Dermis microvascular lymphatic vessel endothelial cell (primary cell): ENCODE measurements around the gene RNF227. TPM values are rescaled to one million over a fixed set of nuclear protein-coding genes. Genes with fewer than 3 reads are reported as not detected.
"Not testable (repeated sequence)": the region's sequence is repeated elsewhere in the genome, so short reads cannot be mapped to it uniquely, and the experiment has no call there.

ENCODE experiments used
- DNase-seq, 2 donors: peaks; one replicate each; pipeline versions ENCODE4 v3.0.0 to v3.0.0-alpha.2; 2010; ENCODE audit warnings: low read depth in 2 of 2
- total RNA-seq: library from RNA; depleted of rRNA; stranded (reverse); fragments of >200 nt; gene quantifications from 2 replicates; pipeline ENCODE4 v1.2.1, GENCODE V29; 2014

RNF227 gene
- 0.51 and 0.76 TPM in 2 replicates for total RNA-seq

GRCh38 chr17:7915611-7916384 lies at the start of gene RNF227:
Gene RNF227, minus strand, starts transcription at chr17:7916289. Its CDS starts 94 bp downstream, at chr17:7916195.
- DNase-seq = peak; percentile 30 to 94

- no peak for DNase-seq
Measured at GRCh38 chr17:7961421-7961820, 45.3 kb upstream of the RNF227 start.

GRCh38 chr17:7959503-7960253 lies 43.6 kb upstream of the RNF227 start:
- DNase-seq = no peak

DNA sequence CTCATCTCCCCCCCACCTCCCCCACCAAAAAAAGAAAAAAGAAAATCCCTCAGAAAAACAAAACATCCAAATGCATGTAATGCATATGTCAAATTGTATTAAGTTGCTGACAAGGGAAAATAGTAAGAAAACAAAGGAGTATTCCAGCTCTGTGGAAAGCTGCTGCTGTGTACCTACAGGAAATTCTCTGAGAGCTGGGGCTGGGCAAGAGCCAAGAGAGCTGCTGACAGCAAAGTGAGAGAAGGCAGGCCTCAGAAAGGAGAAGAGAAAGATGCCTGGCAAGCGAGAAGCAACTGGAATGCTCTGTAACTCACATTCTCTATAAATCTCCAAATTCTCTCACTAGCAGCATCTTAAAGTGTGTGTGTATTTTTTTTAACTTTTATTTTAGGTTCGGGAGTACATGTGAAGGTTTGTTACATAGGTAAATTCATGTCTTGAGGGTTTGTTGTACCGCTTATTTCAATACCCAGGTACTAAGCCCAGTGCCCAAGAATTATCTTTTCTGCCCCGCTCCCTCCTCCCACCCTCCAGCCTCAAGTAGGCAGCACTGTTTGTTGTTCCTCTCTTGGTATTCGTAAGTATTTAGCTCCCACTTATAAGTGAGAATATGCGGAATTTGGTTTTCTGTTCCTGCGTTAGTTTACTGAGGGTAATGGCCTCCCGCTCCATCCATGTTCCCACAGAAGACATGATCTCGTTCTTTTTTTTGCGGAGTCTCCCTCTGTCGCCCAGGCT lies 40.3 kb upstream of the RNF227 start:
- DNase-seq = peak in 1 of 2 donors; percentile 26

DNA sequence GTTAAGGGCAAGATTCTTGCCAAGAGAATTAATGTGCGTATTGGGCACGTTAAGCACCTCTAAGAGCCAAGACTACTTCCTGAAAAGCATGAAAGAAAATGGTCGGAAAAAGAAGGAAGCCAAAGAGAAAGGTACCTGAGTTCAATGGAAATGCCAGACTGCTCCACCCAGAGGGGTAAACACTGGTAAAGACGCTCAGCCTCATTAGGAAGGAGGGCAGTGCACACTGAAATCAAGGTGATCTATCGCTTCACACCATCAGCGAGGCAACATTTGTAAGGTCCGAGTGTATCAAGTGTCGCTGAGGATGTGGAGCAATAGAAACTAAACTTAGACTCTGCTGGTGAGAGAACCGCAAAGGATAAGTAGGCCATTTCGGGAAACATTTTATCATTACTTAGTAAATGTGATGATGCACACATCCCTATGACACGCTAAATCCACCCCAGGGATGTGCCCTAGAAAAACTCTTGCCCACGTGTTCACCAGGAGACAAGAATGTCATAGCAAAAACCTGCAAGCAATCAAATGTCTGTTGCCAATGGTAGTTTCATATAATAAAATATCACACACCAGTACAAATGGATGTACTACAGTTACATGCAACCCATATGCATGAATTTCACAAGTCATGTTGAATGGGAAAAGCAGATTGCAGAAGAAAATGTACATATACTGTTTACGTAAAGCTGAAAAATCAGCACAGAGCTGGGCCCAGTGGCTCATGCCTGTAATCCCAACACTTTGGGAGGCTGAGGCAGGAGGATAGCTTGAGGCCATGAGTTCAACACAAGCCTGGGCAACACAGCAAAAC lies 39.5 kb upstream of the RNF227 start:
- DNase-seq = no peak

DNA sequence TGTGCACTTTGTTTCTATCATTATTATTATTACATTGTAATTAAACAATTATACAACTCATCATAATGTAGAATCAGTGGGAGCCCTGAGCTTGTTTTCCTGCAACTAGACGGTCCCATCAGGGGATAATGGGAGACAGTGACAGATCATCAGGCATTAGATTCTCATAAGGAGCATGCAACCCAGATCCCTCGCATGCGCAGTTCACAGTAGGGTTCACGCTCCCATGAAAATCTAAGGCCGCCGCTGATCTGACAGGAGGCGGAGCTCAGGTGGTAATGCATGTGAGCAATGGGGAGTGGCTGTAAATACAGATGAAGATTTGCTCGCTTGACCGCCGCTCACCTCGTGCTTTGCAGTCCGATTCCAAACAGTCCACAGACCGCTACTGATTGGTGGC lies 37.2 kb upstream of the RNF227 start:
- not testable (repeated sequence) for DNase-seq

GRCh38 chr17:7951143-7951792 lies 35.2 kb upstream of the RNF227 start:
- DNase-seq = no peak

DNA sequence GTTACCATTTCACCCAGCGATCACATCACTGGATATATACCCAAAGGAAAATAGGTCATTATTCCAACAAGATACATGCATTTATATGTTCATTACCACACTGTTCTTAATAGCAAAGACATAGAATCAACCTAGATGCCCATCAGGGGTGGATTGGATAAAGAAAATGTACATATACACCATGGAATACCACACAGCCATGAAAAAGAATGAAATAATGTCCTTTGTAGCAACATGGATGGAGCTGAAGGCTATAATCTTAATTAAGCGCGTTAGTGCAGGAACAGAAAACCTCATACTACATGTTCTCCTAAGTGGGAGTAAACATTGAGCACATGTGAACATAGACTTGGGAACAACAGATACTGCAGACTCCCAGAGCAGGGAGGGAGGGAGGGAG lies 34.5 kb upstream of the RNF227 start:
- no peak for DNase-seq

DNA sequence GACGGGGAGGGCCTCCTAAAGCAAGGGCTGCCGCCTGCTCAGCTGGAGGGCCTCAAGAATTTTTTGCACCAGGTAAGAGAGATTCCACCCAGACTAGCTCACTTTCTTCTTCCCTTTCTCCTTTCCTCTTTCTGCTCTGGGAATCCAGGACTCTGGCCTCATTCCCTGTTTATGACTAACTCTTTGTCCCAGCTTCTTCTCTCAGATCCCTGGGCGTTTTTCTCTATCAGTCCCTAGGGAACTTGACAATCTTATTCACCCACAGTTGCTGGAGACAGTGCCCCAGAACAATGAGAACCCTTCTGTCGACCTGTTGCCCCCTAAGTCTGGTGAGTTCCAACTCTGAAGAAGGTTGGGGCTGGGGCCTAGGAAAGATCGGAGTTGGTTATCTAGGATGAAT lies 31.6 kb upstream of the RNF227 start:
- DNase-seq = no peak

- DNase-seq = no peak
Measured at GRCh38 chr17:7946441-7946840, 30.4 kb upstream of the RNF227 start.

DNA sequence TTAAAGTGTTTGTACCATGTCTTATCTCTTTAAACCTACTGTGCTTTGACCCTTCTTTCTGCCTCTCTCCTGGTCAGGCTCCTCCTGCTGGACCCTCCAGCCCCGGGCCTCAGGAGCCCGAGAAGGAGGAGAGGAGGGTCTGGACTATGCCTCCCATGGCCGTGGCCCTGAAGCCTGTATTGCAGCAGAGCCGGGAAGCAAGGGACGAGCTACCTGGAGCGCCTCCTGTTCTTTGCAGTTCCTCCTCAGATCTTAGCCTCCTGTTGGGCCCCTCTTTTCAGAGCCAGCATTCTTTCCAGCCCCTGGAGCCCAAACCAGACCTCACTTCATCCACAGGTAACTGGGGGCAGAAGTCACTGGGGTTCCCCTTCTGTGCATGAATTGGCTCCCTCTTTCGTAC lies 29.6 kb upstream of the RNF227 start:
- DNase-seq = no peak

GRCh38 chr17:7944326-7944725 lies 28.2 kb upstream of the RNF227 start:
- no peak for DNase-seq

- DNase-seq = no peak
Measured at GRCh38 chr17:7943291-7943690, 27.2 kb upstream of the RNF227 start.

- DNase-seq = no peak
Measured at GRCh38 chr17:7940743-7941142, 24.7 kb upstream of the RNF227 start.

GRCh38 chr17:7940034-7940433 lies 23.9 kb upstream of the RNF227 start:
- no peak for DNase-seq

DNA sequence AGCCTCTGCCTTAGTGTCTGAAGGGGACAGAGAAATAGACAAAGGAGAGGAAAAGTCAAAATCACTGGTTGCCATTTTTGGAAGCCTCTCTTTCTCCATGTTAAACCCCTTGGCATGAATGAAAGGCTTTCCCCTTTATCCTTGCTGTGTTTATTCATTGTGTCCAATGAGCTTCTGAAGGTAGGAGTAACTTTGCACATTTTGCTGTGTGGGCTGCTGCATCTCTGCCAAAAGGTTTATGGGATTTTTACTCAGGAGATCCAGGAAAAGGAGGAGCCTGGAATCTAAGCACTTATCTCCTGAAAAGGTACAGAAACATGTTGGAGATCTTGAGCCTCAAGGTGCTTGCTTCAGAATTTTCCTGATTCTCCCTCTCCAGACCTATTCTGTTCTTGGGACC lies 19.8 kb upstream of the RNF227 start:
- no peak for DNase-seq

DNA sequence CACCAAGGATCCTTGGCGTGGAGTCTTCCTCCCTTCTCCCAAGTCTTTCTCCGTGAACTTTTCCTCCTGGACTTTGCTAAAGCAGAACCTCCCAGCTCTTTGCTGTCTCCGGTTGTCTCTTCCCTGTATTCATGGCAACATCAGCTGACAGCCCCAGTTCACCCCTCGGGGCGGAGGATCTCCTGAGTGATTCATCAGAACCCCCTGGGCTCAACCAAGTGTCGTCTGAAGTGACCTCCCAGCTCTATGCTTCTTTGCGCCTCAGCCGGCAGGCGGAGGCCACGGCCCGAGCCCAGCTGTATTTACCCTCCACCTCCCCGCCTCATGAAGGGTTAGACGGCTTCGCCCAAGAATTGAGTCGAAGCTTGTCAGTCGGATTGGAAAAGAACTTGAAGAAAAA lies 16.9 kb upstream of the RNF227 start:
- DNase-seq = peak in 1 of 2 donors; percentile 63

DNA sequence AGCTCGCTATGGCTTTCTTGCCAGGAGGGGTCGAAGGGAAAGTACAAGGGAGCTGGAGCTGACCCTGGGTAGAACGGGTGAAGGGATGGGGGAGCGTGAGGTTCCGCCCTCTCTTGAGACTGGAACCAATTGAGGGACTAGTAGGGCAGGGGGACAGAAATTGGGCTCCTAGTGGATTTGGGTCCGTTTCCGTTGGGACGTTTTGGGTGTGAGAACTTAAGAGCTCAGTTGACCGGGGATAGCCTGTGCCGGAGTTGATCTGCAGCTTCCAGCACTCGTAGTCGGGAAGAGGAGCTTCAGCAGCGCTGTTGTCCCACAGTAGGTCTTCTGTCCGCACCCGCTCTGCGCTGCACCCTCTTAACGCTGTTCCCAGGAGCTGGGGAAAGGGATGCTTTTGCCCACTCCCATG lies 16.4 kb upstream of the RNF227 start:
- peak in 1 of 2 donors; percentile 41 for DNase-seq

- DNase-seq = peak; percentile 98 to 99
Measured at GRCh38 chr17:7931709-7932482, 15.8 kb upstream of the RNF227 start, which contains the start of the genes CNTROB and TRAPPC1. Gene CNTROB, plus strand, starts transcription at chr17:7932206. Its CDS starts 874 bp downstream, at chr17:7933080. Gene TRAPPC1, minus strand, starts transcription at chr17:7931946. Its CDS starts 117 bp downstream, at chr17:7931829.
